GM18951 (cell line): ENCODE measurements around the gene RGL4.

Experiments used
- POLR2A ChIP-seq: IDR thresholded peaks from 4 replicates; pipeline ENCODE4 v1.6.1; 2011; ENCODE audit warnings: mild to moderate bottlenecking; ENCODE audit not compliant: insufficient read length, insufficient read depth; ENCODE audit errors: extremely low read depth
- in situ Hi-C: fragments of 300-500 bp; cut with MboI; formaldehyde crosslinking; loops from one replicate; pipeline ENCODE4 v1.12.0; 2022; ENCODE audit warnings: low sequenced_read_pairs, mixed read lengths, inconsistent platforms; ENCODE audit not compliant: unreplicated experiment

Gene RGL4

DNA sequence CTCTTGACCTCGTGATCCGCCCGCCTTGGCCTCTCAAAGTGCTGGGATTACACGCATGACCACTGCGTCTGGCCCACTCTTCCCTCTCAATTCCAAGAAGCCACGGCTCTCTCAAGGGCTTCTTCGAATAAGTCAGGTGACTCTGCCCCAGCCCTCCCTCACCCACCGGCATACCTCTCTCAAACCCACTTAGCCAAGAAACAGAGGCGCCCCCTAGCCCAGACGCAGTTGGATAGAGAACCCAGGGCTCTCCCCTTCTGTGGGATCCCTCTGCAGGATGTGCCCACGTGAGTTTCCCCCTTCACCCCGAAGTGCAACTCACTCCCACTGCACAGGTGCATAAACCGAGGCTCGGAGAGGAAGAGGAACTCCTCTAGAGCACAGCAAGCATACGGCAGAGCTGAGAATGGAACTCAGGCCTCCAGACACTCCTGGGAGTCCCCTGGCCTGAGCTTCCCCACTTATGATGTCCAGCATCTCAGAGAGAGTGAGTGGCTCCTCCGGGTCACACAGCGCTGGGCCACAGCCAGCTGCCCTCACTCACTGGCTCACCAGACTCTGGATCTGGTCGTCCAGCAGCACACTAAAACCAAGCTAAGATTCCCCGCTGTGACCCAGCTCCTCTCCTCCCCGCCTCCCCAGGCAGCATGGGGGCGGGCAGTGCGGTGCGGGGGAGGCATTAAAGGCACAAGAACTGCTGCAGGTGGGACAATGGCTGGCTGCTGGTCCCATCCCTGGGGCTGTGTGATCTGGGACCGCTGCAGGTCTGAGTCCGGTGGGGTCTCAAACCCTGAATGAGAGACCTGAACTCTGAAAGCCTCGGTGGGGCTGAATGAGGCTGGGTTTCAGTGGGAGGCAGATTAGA lies 16.8 kb upstream of the RGL4 start:
- TF ChIP-seq POLR2A: no peak
- in situ Hi-C loops: loop anchor here (10.0 kb wide), 1 partner anchor 931 kb away; the partner anchor contains the start of gene GGT1

DNA sequence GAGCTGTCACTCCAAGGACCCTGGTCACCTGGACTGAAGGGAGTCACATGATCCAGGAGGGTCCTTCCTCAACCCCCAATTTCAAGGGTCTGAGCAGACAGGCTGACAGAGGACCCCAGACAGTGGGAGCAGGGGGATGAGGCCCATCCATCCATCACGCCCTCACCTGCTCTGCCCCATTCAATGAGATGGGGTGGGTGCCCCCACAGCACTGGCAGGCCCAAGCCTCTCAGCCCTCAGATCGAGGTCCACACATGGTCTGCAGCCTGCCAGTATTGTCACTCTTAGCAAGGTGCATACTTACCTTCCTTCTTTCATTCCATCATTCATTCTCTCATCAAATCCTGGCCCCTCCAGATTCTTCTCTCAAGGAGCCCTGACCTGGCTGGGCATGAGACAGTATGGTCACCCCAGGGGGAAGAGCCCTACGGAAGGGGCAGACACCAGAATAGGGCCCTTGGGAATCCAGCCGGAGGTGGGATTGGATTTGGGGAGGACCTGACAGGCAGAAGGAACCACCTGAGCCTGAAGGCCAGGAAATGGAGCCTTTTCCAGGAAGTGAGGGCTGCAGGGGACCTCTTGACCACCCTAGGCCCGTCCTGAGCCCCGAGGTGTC lies 15.8 kb upstream of the RGL4 start:
- in situ Hi-C loops: loop anchor here (10.0 kb wide), 1 partner anchor 930 kb away; the partner anchor contains the start of gene GGT1

DNA sequence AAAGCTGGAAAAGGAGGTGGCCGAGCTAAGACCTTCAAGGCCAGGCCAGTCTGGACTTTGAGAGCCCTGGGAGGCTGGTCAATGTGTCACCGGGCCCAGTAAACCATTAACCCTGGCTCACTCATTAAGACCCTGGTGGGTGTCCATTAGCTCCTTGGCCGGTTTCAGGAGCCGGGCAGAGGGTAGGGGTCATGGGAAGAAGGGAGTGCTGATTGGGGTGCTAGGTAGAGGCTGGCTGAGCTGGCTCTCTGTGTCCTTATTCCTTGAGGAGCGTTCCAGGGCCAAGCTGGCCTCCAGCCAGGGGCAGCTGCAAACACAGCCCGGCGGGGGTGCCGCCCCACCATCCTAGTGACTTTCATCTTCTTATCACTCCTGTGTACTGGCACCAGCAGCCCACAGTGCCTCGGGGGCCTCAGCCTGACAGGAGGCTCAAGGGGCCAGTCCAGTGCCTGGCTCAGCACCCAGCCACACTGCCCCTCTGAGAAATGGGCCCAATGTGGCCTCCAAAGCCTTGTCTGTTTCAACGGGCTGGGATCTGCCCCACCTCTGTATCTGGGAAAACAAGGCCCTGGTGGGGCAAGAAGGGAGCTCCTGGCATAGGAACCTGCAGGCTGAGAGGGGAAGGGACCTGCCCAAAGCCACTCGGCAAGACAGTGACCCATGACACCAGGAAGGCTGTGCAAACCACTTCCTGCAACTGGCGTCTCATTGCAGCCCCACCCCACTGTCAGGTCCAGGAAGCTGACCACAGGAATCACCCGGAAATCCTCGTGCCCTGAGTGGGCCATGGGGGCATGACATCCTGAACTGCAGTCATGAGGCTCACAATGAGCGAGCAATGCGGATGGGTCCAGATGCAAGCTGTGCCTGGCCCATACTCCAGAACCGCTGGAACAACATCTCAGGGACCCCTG lies 15.1 kb upstream of the RGL4 start:
- in situ Hi-C loops: loop anchor here (10.0 kb wide), 1 partner anchor 929 kb away; the partner anchor contains the start of gene GGT1
- no peak for TF ChIP-seq POLR2A

DNA sequence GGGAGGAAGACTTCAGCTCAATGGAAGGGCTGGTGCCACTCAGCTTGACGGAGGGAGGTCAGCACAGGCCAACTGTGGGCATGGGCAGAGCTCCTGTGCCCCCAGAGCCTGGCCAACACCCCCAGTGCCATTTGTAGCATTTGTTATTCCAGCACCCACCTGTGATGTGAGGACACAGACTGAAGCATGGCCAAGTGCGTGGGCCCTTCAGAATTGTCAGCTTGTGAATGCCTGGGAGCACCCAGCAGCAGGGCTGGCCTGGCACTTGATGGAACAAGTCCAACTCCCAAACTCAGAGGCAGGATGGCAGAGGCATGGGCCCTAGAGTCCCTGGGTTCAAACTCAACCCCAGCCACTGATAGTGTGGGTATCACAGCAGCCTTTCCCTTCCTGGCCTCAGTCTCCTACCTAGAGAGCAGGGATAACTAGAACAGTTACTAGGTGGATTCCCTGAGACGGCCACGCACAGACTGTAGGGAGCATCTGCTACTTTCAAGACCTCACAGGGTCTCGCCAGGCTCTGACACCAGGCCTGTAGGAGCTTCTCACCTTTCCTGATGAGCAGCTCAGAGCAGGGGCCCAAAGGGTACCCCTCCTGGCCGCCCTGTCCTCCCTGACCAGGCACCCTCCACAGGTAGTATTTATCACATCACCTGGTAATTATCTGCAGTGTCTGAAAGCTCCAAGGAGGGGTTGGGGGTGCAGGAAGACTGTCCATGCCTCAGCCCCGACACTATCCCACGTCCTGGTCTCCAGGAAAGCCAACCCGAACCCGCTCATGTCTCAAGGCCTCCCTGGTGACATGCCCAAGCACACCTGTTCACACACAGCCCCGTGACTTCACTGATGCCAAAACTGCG lies 13.7 kb upstream of the RGL4 start:
- in situ Hi-C loops: loop anchor here (10.0 kb wide), 1 partner anchor 928 kb away; the partner anchor contains the start of gene GGT1

DNA sequence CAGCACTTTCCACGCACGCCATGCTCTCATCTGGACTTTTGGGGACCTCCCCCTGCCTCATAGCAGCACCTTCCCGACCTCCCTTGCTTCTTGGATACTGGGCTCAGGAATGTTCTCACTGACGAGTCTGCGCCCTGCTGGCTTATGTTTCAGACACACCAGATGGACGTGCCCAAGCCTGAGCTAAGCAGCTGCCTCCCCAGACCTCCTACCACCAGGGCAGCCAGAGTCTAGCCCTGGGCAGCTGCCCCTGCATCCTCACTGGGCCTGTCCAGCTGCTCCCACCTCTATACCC lies 13.2 kb upstream of the RGL4 start:
- in situ Hi-C loops: loop anchor here (10.0 kb wide), 1 partner anchor 927 kb away; the partner anchor contains the start of gene GGT1
- no peak for TF ChIP-seq POLR2A

DNA sequence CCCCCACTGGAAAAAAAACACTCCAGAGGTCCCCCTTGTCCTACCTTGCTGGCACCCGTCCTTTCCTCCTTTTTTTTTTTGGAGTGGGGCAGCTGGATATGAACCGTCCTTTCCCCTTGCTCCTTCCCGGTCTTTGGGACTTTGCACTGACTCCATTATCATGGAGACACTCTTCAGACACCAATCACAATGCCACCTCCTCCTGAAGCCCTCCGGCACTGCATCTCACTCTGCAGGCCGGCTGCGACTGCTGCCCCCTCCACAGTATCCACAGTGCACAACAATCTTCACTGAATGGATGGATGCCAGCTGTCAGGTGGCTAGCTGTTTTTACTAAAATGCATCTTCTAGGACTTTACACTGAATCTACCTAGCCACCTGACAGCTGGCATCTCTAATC lies 12.7 kb upstream of the RGL4 start:
- in situ Hi-C loops: loop anchor here (10.0 kb wide), 1 partner anchor 927 kb away; the partner anchor contains the start of gene GGT1
- TF ChIP-seq POLR2A: no peak

DNA sequence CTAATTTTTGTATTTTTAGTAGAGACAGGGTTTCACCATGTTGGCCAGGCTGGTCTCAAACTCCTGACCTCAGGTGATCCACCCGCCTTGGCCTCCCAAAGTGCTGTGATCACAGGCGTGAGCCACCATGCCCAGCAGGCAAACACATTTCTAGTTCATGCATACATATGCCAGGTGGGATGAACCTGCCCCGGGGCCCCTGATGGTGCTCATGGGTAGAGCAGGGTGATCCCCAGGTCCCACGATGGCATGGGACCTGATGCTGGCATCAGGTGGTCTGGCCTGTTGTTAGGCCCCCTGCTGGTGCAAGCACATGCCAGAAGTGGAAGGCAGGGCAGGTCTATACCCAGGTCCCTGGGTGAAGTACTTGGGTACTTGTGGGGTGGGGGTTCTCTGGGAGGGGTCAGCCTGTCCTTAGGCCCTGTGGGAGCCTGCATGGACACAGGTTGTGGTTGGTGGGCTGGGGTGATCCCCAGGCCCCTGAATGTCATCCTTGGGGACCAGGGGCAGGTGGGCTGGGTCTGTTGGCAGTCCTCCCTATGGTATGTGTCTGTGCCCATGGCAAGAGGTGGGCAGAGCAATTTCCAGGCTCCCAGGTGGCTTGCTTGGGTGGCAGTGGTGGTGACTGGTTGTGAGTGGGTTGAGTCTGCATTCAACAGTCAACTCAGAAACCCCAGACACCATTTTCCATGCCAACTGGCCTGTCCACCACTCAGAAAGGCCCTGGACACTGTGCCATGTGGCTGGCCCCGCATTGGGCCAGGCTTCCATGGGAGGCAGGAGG lies 9.6 kb upstream of the RGL4 start:
- TF ChIP-seq POLR2A: no peak

DNA sequence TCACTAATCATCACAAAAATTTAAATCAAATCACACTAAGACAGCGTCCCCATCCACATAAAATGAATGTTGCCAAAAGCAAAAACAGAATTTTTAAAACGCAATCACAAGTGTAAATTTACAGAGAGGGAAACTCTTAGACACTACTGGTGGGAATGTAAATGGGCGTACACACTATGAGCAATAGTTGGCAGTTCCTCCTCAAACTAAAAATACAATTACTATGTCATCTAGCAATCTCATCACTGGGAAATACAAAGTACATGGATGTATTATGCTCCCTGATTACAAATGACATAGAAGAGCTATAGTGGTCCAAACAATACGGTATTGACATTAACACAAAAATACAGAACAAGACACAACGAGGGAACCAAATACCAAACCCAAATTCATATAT lies 8.7 kb upstream of the RGL4 start:
- in situ Hi-C loops: no loop called here
- no peak for TF ChIP-seq POLR2A

More for the DNA sequence above, 9.6 kb upstream of the RGL4 start:
- in situ Hi-C loops: no loop called here

DNA sequence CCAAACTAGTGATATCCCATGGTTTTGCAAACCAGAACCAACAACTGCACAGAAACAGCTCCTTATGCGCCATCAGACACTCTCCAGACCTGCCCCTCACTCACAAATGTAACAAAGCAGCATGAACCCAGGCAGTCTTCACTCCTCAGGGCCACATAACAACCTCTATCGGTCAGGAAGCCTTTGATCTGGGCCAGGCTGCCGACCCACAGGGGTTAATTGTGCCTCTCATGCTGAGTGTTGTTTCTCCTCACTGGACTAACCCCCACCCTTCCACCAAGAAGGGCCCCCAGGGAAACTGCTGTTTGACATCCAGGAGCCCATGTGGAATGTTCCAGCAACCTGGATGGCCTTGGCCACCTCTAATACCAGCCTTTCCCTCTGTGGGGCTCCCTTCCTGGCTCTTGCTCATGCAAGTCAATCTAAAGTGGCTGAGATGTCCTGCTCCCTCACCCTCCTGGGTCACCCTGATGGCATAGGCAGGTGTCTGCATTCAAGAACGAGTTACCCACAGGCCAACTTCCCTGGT lies 7.9 kb upstream of the RGL4 start:
- no peak for TF ChIP-seq POLR2A
- in situ Hi-C loops: no loop called here

DNA sequence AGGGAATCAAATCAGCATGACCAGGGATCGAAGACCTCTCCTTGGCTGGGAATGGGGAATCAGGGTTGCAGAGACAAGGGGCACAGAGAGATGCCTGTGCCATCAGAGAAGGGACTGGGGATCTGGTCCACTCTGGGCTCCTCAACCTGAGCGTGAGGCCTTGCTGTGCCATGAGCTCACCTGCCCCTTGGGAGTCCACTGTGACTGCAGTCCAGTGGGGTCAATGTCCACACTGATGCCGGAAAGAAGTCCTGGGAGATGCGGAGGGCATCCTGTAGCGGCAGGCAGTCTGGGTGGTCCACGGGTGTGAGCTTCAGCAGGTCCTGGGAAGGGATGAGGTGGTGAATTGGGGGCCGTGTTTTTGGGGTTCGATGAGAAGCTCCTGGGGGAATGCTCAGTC lies 7.3 kb upstream of the RGL4 start:
- in situ Hi-C loops: no loop called here
- no peak for TF ChIP-seq POLR2A

DNA sequence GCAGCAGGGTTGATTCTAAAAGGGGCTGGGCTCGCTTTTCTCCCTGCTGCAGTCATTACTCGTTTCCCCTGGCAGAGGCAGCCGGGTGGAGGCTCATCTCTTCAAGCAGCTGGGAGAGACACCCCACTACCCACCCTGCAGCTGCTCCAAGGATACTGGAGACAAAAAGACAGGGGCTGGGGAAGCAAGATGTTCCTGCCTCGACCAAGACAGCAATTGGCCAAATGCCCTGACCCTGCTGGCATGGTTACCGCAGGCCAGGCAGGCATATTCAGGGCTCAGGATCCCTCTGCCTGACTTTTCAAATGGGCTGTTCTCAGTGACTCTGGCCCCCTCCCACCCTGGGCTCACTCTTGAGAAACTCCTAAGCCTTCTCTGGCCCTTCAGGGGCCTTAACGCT lies 6.8 kb upstream of the RGL4 start:
- no peak for TF ChIP-seq POLR2A
- in situ Hi-C loops: no loop called here
